ENCODE data around the gene AP1S3. TPM values are rescaled to one million over a fixed set of nuclear protein-coding genes. Genes with fewer than 3 reads are reported as not detected.

Gene AP1S3
- total and polyA plus RNA-seq, 4 donors, result 4.6 to 14.2 (median 6.5) TPM

DNA sequence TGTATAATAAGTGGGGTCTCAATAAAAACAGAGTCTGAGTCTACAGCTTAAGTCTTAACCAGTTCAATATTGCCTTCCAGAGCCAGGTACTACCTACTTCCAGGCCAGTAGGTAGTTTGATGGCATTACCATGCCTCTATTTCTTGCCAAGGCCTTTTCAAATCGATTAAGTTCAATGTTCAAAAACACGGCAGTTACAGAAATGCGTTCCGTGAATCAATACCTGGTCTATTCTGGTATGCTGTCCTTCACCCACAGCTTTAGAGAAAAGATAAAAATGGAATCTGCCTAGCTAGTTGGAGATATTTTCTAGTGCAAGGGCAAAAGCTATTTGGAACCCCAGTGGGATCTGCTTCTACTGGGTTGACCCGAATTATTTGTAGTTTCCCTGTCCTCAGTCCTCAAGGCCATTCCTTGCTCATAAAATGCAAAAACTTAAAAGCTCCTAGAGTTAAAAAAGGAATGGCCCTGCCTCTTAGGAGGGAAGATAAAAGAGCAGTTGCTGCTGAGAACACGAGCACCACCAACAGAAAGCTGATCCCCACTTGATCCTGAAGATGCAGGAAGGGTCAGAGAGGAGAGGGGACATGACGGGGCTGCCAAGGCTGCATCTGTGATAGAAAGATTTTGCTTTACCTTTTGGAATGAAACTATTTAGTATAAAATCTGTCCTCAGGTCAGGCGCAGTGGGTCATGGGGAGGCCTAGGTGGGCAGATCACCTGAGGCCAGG, 125.6 kb downstream of the AP1S3 start:
- WGBS, 2 donors, result 93 to 95% methylated on average over 8 of the region's 8 CpGs
- peaks cover 0 to 1% (median 0%) of the 10 kb centered on the region in 4 donors for H3K9me3 ChIP-seq (ENCODE audit: control insufficient read depth in 4 of 4, insufficient read depth in 3 of 4, low read length in 3 of 4)
- no peak overlapping the region for H3K27ac ChIP-seq (ENCODE audit: low read depth in 1 of 2, low read length in 1 of 2)
- TF ChIP-seq, protein P1, sequence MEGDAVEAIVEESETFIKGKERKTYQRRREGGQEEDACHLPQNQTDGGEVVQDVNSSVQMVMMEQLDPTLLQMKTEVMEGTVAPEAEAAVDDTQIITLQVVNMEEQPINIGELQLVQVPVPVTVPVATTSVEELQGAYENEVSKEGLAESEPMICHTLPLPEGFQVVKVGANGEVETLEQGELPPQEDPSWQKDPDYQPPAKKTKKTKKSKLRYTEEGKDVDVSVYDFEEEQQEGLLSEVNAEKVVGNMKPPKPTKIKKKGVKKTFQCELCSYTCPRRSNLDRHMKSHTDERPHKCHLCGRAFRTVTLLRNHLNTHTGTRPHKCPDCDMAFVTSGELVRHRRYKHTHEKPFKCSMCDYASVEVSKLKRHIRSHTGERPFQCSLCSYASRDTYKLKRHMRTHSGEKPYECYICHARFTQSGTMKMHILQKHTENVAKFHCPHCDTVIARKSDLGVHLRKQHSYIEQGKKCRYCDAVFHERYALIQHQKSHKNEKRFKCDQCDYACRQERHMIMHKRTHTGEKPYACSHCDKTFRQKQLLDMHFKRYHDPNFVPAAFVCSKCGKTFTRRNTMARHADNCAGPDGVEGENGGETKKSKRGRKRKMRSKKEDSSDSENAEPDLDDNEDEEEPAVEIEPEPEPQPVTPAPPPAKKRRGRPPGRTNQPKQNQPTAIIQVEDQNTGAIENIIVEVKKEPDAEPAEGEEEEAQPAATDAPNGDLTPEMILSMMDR (IDR thresholded peaks at IDR 0.05; ENCODE audit: control extremely low read depth, extremely low read depth), result no peak
- no peak for DNase-seq
- ATAC-seq (ENCODE audit: insufficient read depth, low FRiP score), result no peak
- H3K36me3 ChIP-seq (ENCODE audit: control insufficient read depth in 4 of 4, insufficient read depth in 4 of 4, low read length in 4 of 4), result no peaks in the 10 kb centered on the region
- peaks cover 0 to 3% (median 0%) of the 10 kb centered on the region in 5 donors for H3K4me1 ChIP-seq (ENCODE audit: control insufficient read depth in 5 of 5, insufficient read depth in 5 of 5, low read length in 5 of 5)
- no peaks in the 10 kb centered on the region for H3K27me3 ChIP-seq (ENCODE audit: control insufficient read depth in 3 of 3, insufficient read depth in 3 of 3, low read length in 2 of 3)
- H3K4me3 ChIP-seq, result no peak overlapping the region
- no peak overlapping the region for H3K9ac ChIP-seq (ENCODE audit: insufficient read depth in 1 of 2, low read length in 2 of 2)

Other genes starting within 250 kb of the AP1S3 start
- 1 to 10 TPM; 1.5 to 3.5 TPM for gene SCG2, start 235.2 kb downstream of the AP1S3 start, total RNA-seq
- under 1 TPM; 0.45 to 0.72 TPM for gene SCG2, start 235.2 kb downstream of the AP1S3 start, polyA plus RNA-seq
- 10 to 100 TPM; 38.3 to 90.9 TPM for gene WDFY1, start 107.8 kb upstream of the AP1S3 start, total RNA-seq
- 10 to 100 TPM; 14.5 to 23.2 TPM for gene WDFY1, start 107.8 kb upstream of the AP1S3 start, polyA plus RNA-seq
- 10 to 100 TPM; 20.7 to 22.4 TPM for gene MRPL44, start 119.9 kb upstream of the AP1S3 start, total RNA-seq
- gene MRPL44, start 119.9 kb upstream of the AP1S3 start, polyA plus RNA-seq, result 10 to 100 TPM; 20.4 to 23.1 TPM
- 10 to 100 TPM; 16.2 to 61.4 TPM for gene SERPINE2, start 201.7 kb upstream of the AP1S3 start, total RNA-seq
- gene SERPINE2, start 201.7 kb upstream of the AP1S3 start, polyA plus RNA-seq, result 1 to 10 TPM; 4.2 to 7.1 TPM

All from lung (tissue), 12 donors.